ENCODE results near the gene CCDC92. TPM values are rescaled to one million over a fixed set of nuclear protein-coding genes. Genes with fewer than 3 reads are reported as not detected.

Gene CCDC92
- total and polyA plus RNA-seq, 2 of the 13 experiments (the other 11 are each of a cell fraction or from before 2014, with no cell fraction given): 5.4 to 14.7 TPM

DNA sequence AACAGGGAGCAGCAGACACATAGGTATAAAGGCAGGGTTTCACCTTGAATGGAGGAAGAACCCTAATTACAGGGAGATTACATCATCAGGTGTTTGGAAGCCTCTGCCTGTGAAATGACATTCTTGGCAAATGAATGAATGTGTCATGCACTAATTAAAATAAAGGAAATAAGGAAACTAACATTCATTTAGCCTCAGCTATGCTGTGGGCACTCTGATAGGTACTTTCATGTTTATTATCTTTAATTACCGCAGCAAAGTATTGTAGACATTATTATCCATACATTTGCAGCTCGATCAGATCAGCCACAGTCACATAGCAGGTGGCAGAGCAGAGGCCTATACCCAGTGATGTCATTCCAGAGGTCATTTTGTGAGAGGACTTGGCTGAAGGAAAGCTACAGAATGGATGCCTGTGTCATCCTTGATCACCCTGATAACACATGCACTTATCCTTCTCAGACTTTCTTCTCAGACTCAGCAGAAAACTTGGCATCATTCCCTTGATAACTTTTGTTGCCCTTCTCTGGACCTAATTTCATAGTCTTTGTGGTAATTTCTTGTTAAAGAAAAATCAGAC is 18.8 kb upstream of the CCDC92 start (continued):
- TF ChIP-seq SP140L (CRISPR knock-in tag; IDR thresholded peaks at IDR 0.05; ENCODE audit: borderline replicate concordance) (no peak), TARDBP (CRISPR knock-in tag; IDR thresholded peaks at IDR 0.05) (no peak), ATM (IDR thresholded peaks at IDR 0.05; ENCODE audit: borderline replicate concordance) (no peak), ZSCAN9 (CRISPR knock-in tag; IDR thresholded peaks at IDR 0.05; ENCODE audit: borderline replicate concordance) (no peak)

DNA sequence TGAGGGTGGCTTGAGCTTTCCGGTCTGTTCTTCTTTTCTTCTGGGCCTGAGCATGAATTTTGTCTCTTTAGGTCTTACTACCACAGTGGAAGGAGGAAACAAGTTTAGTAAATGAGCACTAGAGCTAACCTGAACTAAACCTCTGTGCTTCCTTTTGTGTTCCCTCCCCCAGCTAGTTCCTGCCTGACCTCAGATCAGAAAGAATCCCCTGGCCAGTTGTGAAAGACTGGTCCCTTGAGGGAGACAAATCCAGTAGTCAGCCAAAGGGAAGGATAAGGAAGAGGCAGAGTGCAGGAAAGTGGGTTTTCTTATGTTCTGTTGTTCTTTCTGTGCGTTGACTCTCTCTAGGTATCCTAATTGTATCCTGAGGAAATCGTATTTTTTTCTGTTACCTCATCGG is 17.9 kb upstream of the CCDC92 start:
- Histone ChIP-seq H3K4me1 (ENCODE audit: insufficient read depth, low read length) (peaks cover 50% of the 10 kb centered on the region), H3K36me3 (replicated peaks in 1 of 2; ENCODE audit: control insufficient read depth in 1 of 2, insufficient read depth in 2 of 2, low read length in 2 of 2) (peaks cover 2 to 70% of the 10 kb centered on the region in 2 experiments), H3K4me3 (replicated peaks in 1 of 3; ENCODE audit: insufficient read depth in 1 of 3, low read depth in 2 of 3, low read length in 3 of 3) (no peak overlapping the region), H3K9me3 (ENCODE audit: low read length) (no peaks in the 10 kb centered on the region), H3K79me2 (ENCODE audit: insufficient read depth, low read length) (peaks cover 32% of the 10 kb centered on the region), H3K9ac (ENCODE audit: insufficient read depth, low read depth, low read length) (no peak overlapping the region), H4K20me1 (ENCODE audit: insufficient read depth, low read length) (peaks cover 8% of the 10 kb centered on the region), H2AFZ (ENCODE audit: low read length) (no peak overlapping the region), H3K27me3 (ENCODE audit: control insufficient read depth in 1 of 2, insufficient read depth in 2 of 2, low read length in 2 of 2) (no peaks in the 10 kb centered on the region), H3K27ac (ENCODE audit: extremely low read length, insufficient read depth, low read length) (peak overlapping the region; percentile 34), H3K4me2 (ENCODE audit: low read depth, low read length) (0 out of 2 replicates have a peak overlapping the region, but pooled peaks have one; percentile 0)
- TF ChIP-seq, protein P1, sequence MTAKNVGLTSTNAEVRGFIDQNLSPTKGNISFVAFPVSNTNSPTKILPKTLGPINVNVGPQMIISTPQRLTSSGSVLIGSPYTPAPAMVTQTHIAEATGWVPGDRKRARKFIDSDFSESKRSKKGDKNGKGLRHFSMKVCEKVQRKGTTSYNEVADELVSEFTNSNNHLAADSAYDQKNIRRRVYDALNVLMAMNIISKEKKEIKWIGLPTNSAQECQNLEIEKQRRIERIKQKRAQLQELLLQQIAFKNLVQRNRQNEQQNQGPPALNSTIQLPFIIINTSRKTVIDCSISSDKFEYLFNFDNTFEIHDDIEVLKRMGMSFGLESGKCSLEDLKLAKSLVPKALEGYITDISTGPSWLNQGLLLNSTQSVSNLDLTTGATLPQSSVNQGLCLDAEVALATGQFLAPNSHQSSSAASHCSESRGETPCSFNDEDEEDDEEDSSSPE (CRISPR knock-in tag; IDR thresholded peaks at IDR 0.05): no peak
- ChIA-PET CTCF (ENCODE audit: low intra/inter-chr PET ratio, low total read pairs) (no interaction called here), POLR2A (no interaction called here)
- ATAC-seq: peak; percentile 50; the same call in 2 of the 3 replicates
- in situ Hi-C loops (cut with HindIII; ENCODE audit: extremely low pct_ligation_motif_present, low pct_unique_long_range_greater_than_20kb): no loop called here
- no peak for DNase-seq (ENCODE audit: low spot score)
- BruUV-seq (replicated peaks): no TSS peak
- WGBS (ENCODE audit: low lambda C conversion rate): 81% methylated on average over 4 of the region's 4 CpGs
- intact Hi-C loops (cut with micrococcal nuclease; ENCODE audit: unreplicated experiment): no loop called here
- peak; percentile 60 for FAIRE-seq

DNA sequence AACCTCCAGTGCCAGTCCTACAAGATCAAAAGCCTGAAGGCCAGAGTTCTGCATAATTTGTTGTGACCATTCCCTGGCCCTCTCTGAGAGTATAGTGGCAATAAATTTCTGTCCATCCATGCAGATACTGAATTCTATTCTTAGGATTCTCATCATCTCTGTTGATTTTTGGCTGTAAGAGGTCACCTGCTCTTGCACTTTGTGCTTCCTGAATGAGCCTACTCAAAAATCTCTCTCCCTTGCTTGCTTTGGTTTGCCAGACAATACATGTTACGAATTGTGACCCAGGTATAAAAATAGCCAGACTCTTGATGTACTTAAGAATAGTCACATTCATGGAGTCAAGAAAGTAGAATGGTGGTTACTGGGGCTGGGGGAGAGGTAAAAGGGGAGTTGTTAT is 17.1 kb upstream of the CCDC92 start:
- peaks cover 30% of the 10 kb centered on the region for H3K79me2 ChIP-seq (ENCODE audit: insufficient read depth, low read length)
- no peak for FAIRE-seq
- CTCF ChIA-PET (ENCODE audit: low intra/inter-chr PET ratio, low total read pairs): no interaction called here
- H3K4me1 ChIP-seq (ENCODE audit: insufficient read depth, low read length): peaks cover 50% of the 10 kb centered on the region
- ATAC-seq: peak; percentile 31; the same call in 1 of the 3 replicates
- no peaks in the 10 kb centered on the region for H3K27me3 ChIP-seq (ENCODE audit: control insufficient read depth in 1 of 2, insufficient read depth in 2 of 2, low read length in 2 of 2)
- no peak overlapping the region for H2AFZ ChIP-seq (ENCODE audit: low read length)
- H3K36me3 ChIP-seq (replicated peaks in 1 of 2; ENCODE audit: control insufficient read depth in 1 of 2, insufficient read depth in 2 of 2, low read length in 2 of 2): peaks cover 2 to 68% of the 10 kb centered on the region in 2 experiments
- no peak overlapping the region for H3K4me3 ChIP-seq (replicated peaks in 1 of 3; ENCODE audit: insufficient read depth in 1 of 3, low read depth in 2 of 3, low read length in 3 of 3)
- no TSS peak for BruUV-seq (replicated peaks)
- TF ChIP-seq, protein P2, sequence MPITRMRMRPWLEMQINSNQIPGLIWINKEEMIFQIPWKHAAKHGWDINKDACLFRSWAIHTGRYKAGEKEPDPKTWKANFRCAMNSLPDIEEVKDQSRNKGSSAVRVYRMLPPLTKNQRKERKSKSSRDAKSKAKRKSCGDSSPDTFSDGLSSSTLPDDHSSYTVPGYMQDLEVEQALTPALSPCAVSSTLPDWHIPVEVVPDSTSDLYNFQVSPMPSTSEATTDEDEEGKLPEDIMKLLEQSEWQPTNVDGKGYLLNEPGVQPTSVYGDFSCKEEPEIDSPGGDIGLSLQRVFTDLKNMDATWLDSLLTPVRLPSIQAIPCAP (CRISPR knock-in tag; IDR thresholded peaks at IDR 0.05; ENCODE audit: low read depth): no peak
- TF ChIP-seq FOXA1 (IDR thresholded peaks at IDR 0.05): no peak
- TF ChIP-seq FOXA1 (CRISPR knock-in tag; IDR thresholded peaks at IDR 0.05): peak; percentile 3; the same call in 1 of the 2 replicates
- TF ChIP-seq, protein P3, sequence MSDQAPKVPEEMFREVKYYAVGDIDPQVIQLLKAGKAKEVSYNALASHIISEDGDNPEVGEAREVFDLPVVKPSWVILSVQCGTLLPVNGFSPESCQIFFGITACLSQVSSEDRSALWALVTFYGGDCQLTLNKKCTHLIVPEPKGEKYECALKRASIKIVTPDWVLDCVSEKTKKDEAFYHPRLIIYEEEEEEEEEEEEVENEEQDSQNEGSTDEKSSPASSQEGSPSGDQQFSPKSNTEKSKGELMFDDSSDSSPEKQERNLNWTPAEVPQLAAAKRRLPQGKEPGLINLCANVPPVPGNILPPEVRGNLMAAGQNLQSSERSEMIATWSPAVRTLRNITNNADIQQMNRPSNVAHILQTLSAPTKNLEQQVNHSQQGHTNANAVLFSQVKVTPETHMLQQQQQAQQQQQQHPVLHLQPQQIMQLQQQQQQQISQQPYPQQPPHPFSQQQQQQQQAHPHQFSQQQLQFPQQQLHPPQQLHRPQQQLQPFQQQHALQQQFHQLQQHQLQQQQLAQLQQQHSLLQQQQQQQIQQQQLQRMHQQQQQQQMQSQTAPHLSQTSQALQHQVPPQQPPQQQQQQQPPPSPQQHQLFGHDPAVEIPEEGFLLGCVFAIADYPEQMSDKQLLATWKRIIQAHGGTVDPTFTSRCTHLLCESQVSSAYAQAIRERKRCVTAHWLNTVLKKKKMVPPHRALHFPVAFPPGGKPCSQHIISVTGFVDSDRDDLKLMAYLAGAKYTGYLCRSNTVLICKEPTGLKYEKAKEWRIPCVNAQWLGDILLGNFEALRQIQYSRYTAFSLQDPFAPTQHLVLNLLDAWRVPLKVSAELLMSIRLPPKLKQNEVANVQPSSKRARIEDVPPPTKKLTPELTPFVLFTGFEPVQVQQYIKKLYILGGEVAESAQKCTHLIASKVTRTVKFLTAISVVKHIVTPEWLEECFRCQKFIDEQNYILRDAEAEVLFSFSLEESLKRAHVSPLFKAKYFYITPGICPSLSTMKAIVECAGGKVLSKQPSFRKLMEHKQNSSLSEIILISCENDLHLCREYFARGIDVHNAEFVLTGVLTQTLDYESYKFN (CRISPR knock-in tag; conservative IDR thresholded peaks at IDR 0.05): 0 out of 2 replicates have a peak, but pooled peaks have one; percentile 22
- H3K9ac ChIP-seq (ENCODE audit: insufficient read depth, low read depth, low read length): no peak overlapping the region; the same call in 1 of the 2 replicates
- no peak overlapping the region for H3K4me2 ChIP-seq (ENCODE audit: low read depth, low read length)
- H3K27ac ChIP-seq (ENCODE audit: extremely low read length, insufficient read depth, low read length): peak overlapping the region; percentile 6
- intact Hi-C loops (cut with micrococcal nuclease; ENCODE audit: unreplicated experiment): loop anchor here (10.0 kb wide), 1 partner anchor 275 kb away; the partner anchor contains the start of gene ATP6V0A2
- WGBS (ENCODE audit: low lambda C conversion rate): 91% methylated on average over 1 of the region's 1 CpG
- in situ Hi-C loops (cut with HindIII; ENCODE audit: extremely low pct_ligation_motif_present, low pct_unique_long_range_greater_than_20kb): no loop called here
- no peaks in the 10 kb centered on the region for H3K9me3 ChIP-seq (ENCODE audit: low read length)
- peaks cover 8% of the 10 kb centered on the region for H4K20me1 ChIP-seq (ENCODE audit: insufficient read depth, low read length)
- POLR2A ChIA-PET: no interaction called here
- no peak for DNase-seq (ENCODE audit: low spot score)

All from HepG2 (cell line).